SK-N-SH (cell line): ENCODE results near the gene ITPRID2. TPM values are rescaled to one million over a fixed set of nuclear protein-coding genes. Genes with fewer than 3 reads are reported as not detected.
A peak's percentile ranks its signal among the peaks of the same experiment; 100 is the strongest.

Source experiments
- CTCF ChIA-PET: fragments of 300-600, 350-600 bp; formaldehyde crosslinking; extraction: SDS; loops from one replicate; lab custom pipeline; 2021; lab: Yijun Ruan, JAX
- POLR2A ChIA-PET: fragments of 350-600 bp; sonication (Branson Sonifier 250); formaldehyde crosslinking; extraction: SDS; loops from one replicate; lab custom pipeline; 2020; ENCODE audit warnings: antibody characterized with exemption, inconsistent platforms; lab: Yijun Ruan, JAX
- DNase-seq: peaks from one replicate; pipeline ENCODE4 v3.0.0; 2012
- H2AFZ ChIP-seq: fragments of 200-600 bp; sonication (generic); 2 replicates; pipeline ENCODE4 v1.8.1; 2016; ENCODE audit warnings: antibody characterized with exemption, mild to moderate bottlenecking, low read depth
- H3F3A ChIP-seq: fragments of 200-600 bp; sonication (generic); replicated peaks from 2 replicates; pipeline ENCODE3; 2016; ENCODE audit warnings: antibody characterized with exemption, mild to moderate bottlenecking; ENCODE audit not compliant: insufficient read depth
- H3K27ac ChIP-seq, 2 experiments: fragments of 200-500 bp in 1 of 2; fragments of 200-600 bp in 1 of 2; sonication (Bioruptor generic) in 1 of 2; sonication (generic), shearing (Covaris generic) in 1 of 2; 2 replicates each; pipeline versions ENCODE4 v1.5.1 to v1.6.1; 2014 to 2016; ENCODE audit warnings: low read depth in 2 of 2, inconsistent platforms in 1 of 2, low read length in 1 of 2, mild to moderate bottlenecking in 1 of 2, mixed read lengths in 1 of 2
- H3K27me3 ChIP-seq: fragments of 200-600 bp; sonication (generic), shearing (Covaris generic); 2 replicates; pipeline ENCODE4 v1.6.1; 2016; ENCODE audit warnings: mixed run types; ENCODE audit not compliant: insufficient read depth
- H3K36me3 ChIP-seq, 2 experiments: fragments of 200-500 bp in 1 of 2; fragments of 200-600 bp in 1 of 2; sonication (Bioruptor generic) in 1 of 2; sonication (generic) in 1 of 2; replicated peaks in 1 of 2; 2 replicates each; pipeline versions ENCODE3 to v1.5.1; 2014 to 2016; ENCODE audit warnings: low read length in 1 of 2, mild to moderate bottlenecking in 1 of 2; ENCODE audit not compliant: insufficient read depth in 2 of 2, control insufficient read depth in 1 of 2
- H3K4me1 ChIP-seq, 2 experiments: fragments of 200-500 bp in 1 of 2; fragments of 200-600 bp in 1 of 2; sonication (Bioruptor generic) in 1 of 2; sonication (generic), shearing (Covaris generic) in 1 of 2; 2 replicates each; pipeline versions ENCODE4 v1.5.1 to v1.6.1; 2014 to 2016; ENCODE audit warnings: low read depth in 1 of 2, low read length in 1 of 2, mixed run types in 1 of 2; ENCODE audit not compliant: insufficient read depth in 2 of 2, control insufficient read depth in 1 of 2
- H3K4me2 ChIP-seq: fragments of 200-600 bp; sonication (generic), shearing (Covaris generic); 2 replicates; pipeline ENCODE4 v1.6.1; 2017; ENCODE audit warnings: mixed run types
- H3K4me3 ChIP-seq, 2 experiments: fragments of 200-500 bp in 1 of 2; fragments of 200-600 bp in 1 of 2; sonication (Bioruptor generic) in 1 of 2; sonication (generic), shearing (Covaris generic) in 1 of 2; 2 replicates each; pipeline versions ENCODE4 v1.5.1 to v1.8.1; 2014 to 2016; ENCODE audit warnings: low read depth in 2 of 2, inconsistent platforms in 1 of 2, low read length in 1 of 2, mild to moderate bottlenecking in 1 of 2, mixed read lengths in 1 of 2, moderate library complexity in 1 of 2
- H3K79me2 ChIP-seq: fragments of 200-600 bp; sonication (generic); 2 replicates; pipeline ENCODE4 v1.8.1; 2017; ENCODE audit warnings: mild to moderate bottlenecking; ENCODE audit not compliant: insufficient read depth
- H3K9ac ChIP-seq: fragments of 200-600 bp; sonication (generic); 2 replicates; pipeline ENCODE4 v1.6.1; 2017; ENCODE audit warnings: mixed run types
- H3K9me2 ChIP-seq: fragments of 200-600 bp; sonication (generic); 2 replicates; pipeline ENCODE4 v1.6.1; 2017; ENCODE audit warnings: mixed run types
- H3K9me3 ChIP-seq: fragments of 200-600 bp; sonication (generic); 2 replicates; pipeline ENCODE4 v1.6.1; 2017; ENCODE audit warnings: mixed run types, mild to moderate bottlenecking, moderate library complexity
- H4K20me1 ChIP-seq: fragments of 200-600 bp; sonication (generic); 2 replicates; pipeline ENCODE4 v1.6.1; 2017; ENCODE audit warnings: mild to moderate bottlenecking, mixed run types; ENCODE audit not compliant: insufficient read depth
- CTCF ChIP-seq: fragments of 200-600 bp; sonication (generic); IDR thresholded peaks from 2 replicates; pipeline ENCODE4 v1.6.1; 2017; ENCODE audit warnings: antibody characterized with exemption, mild to moderate bottlenecking, moderate library complexity
- EP300 ChIP-seq, 2 experiments: IDR thresholded peaks; 2 replicates each; pipeline versions ENCODE4 v1.4.0 to v1.6.1; 2012; ENCODE audit warnings: borderline replicate concordance in 1 of 2, low read depth in 1 of 2, low read length in 1 of 2
- FOXJ3 ChIP-seq: sonication (generic); formaldehyde crosslinking; IDR thresholded peaks from 2 replicates; pipeline ENCODE4 v1.5.1; 2020; ENCODE audit warnings: mild to moderate bottlenecking, missing genetic modification reagents
- FOXM1 ChIP-seq: IDR thresholded peaks from 2 replicates; pipeline ENCODE4 v1.4.0; 2012; ENCODE audit warnings: low read depth, mild to moderate bottlenecking
- GATA2 ChIP-seq: sonication (generic); formaldehyde crosslinking; IDR thresholded peaks from 2 replicates; pipeline ENCODE4 v1.5.0; 2020; ENCODE audit warnings: mild to moderate bottlenecking, missing genetic modification reagents
- IRF3 ChIP-seq: fragments of 150-350 bp; IDR thresholded peaks from 2 replicates; pipeline ENCODE4 v1.6.1; 2016; ENCODE audit warnings: mild to moderate bottlenecking, low read depth, low read length
- NFIC ChIP-seq: IDR thresholded peaks from 2 replicates; pipeline ENCODE4 v1.4.0; 2012; ENCODE audit warnings: borderline replicate concordance
- POLR2AphosphoS5 ChIP-seq: IDR thresholded peaks from 2 replicates; pipeline ENCODE4 v1.6.1; 2012; ENCODE audit warnings: low read depth, low read length
- RAD21 ChIP-seq: IDR thresholded peaks from 2 replicates; pipeline ENCODE4 v1.6.1; 2012; ENCODE audit warnings: mild to moderate bottlenecking, low read length
- RFX5 ChIP-seq: IDR thresholded peaks from 2 replicates; pipeline ENCODE4 v1.6.1; 2012; ENCODE audit warnings: mild to moderate bottlenecking, improper control_type of control experiment, low read length
- SIN3A ChIP-seq: IDR thresholded peaks from 2 replicates; pipeline ENCODE4 v1.6.1; 2012; ENCODE audit warnings: low read depth, mild to moderate bottlenecking, low read length, moderate library complexity, borderline replicate concordance
- SMC3 ChIP-seq: IDR thresholded peaks from 2 replicates; pipeline ENCODE4 v1.6.1; 2012; ENCODE audit warnings: low read depth, low read length, improper control_type of control experiment
- TCF12 ChIP-seq: IDR thresholded peaks from 2 replicates; pipeline ENCODE4 v1.4.0; 2012
- USF1 ChIP-seq: IDR thresholded peaks from 2 replicates; pipeline ENCODE4 v1.4.0; 2012; ENCODE audit warnings: low read depth, borderline replicate concordance
- WGBS: methylation state at CpG from one replicate; pipeline ENCODE4 v1.1.6; 2017; ENCODE audit warnings: low lambda C conversion rate; 5-methylcytosine and 5-hydroxymethylcytosine counted together
- polyA plus RNA-seq, 3 experiments: library from polyadenylated mRNA; depleted of rRNA; stranded (reverse); fragments of >200 nt; gene quantifications; 2 replicates each; pipeline ENCODE4 v1.2.3, GENCODE V29; 2012

The ITPRID2 gene
- polyA plus RNA-seq, 1 of the 3 experiments (the other 2 are of a cell fraction): 41.9 TPM

GRCh38 chr2:181949047-181949446, 57.5 kb downstream of the ITPRID2 start (continued):
- TF ChIP-seq CTCF (no peak), GATA2 (CRISPR knock-in tag) (no peak), NFIC (0 out of 2 replicates have a peak, but pooled peaks have one; percentile 26), FOXJ3 (no peak)

GRCh38 chr2:181952404-181953226, 61.1 kb downstream of the ITPRID2 start:
- 95% methylated on average over 1 of the region's 1 CpG for WGBS
- Histone ChIP-seq H3K27me3 (no peaks in the 10 kb centered on the region), H3K9me2 (no peaks in the 10 kb centered on the region), H3K27ac (no peak overlapping the region), H3F3A (peaks cover 11% of the 10 kb centered on the region), H3K36me3 (no peaks in the 10 kb centered on the region), H3K4me3 (no peak overlapping the region), H3K79me2 (no peaks in the 10 kb centered on the region), H2AFZ (no peak overlapping the region), H3K4me2 (no peak overlapping the region), H3K9me3 (no peaks in the 10 kb centered on the region), H4K20me1 (no peaks in the 10 kb centered on the region), H3K9ac (no peak overlapping the region), H3K4me1 (peaks cover 4 to 12% of the 10 kb centered on the region in 2 experiments; a peak in 2 of 4 replicates)
- TF ChIP-seq RFX5: no peak
- TF ChIP-seq SIN3A: no peak
- ChIA-PET CTCF (interaction anchor here (3.1 kb wide), 1 partner anchor 23 kb away, joined by 11 read pairs; no protein-coding TSS in a partner anchor), POLR2A (no interaction called here)
- DNase-seq: no peak

- POLR2A ChIA-PET: no interaction called here
- H3K4me3 ChIP-seq: peak overlapping the region; percentile 20 to 42
Measured at GRCh38 chr2:181953881-181954537, 62.5 kb downstream of the ITPRID2 start.

More at GRCh38 chr2:181953881-181954537, 62.5 kb downstream of the ITPRID2 start:
- Histone ChIP-seq H3K27me3 (no peaks in the 10 kb centered on the region), H3F3A (peaks cover 11% of the 10 kb centered on the region), H3K79me2 (no peaks in the 10 kb centered on the region), H3K27ac (peak overlapping the region; percentile 37 to 60; a peak in 2 of 4 replicates), H3K4me1 (peaks cover 4 to 12% of the 10 kb centered on the region in 2 experiments; a peak in 2 of 4 replicates), H3K36me3 (no peaks in the 10 kb centered on the region), H4K20me1 (no peaks in the 10 kb centered on the region), H3K4me2 (peak overlapping the region; percentile 8; the same call in 1 of the 2 replicates), H3K9me3 (no peaks in the 10 kb centered on the region), H3K9ac (no peak overlapping the region), H2AFZ (no peak overlapping the region; the same call in 1 of the 2 replicates), H3K9me2 (no peaks in the 10 kb centered on the region)
- TF ChIP-seq POLR2AphosphoS5: no peak
- no peak for TF ChIP-seq USF1
- no peak for TF ChIP-seq IRF3
- TF ChIP-seq FOXJ3: no peak
- TF ChIP-seq CTCF: peak; percentile 65
- TF ChIP-seq EP300 (IDR thresholded peaks at IDR 0.05; ENCODE audit: borderline replicate concordance in 1 of 2, low read depth in 1 of 2, low read length in 1 of 2): peak in 1 of 2 experiments; percentile 69; a peak in 2 of 4 replicates
- TF ChIP-seq FOXM1: peak; percentile 26; the same call in 1 of the 2 replicates
- TF ChIP-seq RAD21: peak; percentile 42
- TF ChIP-seq SMC3: peak; percentile 24; the same call in 1 of the 2 replicates
- peak; percentile 40; the same call in 1 of the 2 replicates for TF ChIP-seq TCF12
- peak; percentile 67 for DNase-seq
- CTCF ChIA-PET: interaction anchor here (0.6 to 3.1 kb wide), 14 partner anchors 10 to 233 kb away, joined by 3 to 11 read pairs (median 4); no protein-coding TSS in a partner anchor
- 43% methylated on average over 19 of the region's 19 CpGs for WGBS
